ENCODE data around the gene PCDHB8.

DNA sequence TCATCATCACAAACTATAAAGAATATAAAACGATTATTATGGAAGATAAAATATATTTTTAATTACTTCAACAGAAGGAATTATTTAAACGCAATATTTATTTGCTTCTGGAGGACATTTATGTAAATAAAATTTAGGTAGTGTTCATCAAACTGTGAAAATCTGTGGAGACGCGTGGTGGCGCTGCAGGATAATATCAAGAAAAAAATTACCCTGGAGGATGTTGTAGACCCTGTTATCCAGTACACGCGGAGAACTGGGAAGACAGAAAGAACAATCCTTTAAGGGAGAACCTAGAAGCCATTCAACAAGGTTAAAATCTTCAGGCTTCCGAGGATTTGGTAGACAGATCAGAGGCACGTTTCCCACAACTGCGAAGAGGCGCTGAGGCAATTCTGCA lies 30.9 kb downstream of the PCDHB8 start, which contains the start of gene PCDHB12:
- TF ChIP-seq, protein P1, sequence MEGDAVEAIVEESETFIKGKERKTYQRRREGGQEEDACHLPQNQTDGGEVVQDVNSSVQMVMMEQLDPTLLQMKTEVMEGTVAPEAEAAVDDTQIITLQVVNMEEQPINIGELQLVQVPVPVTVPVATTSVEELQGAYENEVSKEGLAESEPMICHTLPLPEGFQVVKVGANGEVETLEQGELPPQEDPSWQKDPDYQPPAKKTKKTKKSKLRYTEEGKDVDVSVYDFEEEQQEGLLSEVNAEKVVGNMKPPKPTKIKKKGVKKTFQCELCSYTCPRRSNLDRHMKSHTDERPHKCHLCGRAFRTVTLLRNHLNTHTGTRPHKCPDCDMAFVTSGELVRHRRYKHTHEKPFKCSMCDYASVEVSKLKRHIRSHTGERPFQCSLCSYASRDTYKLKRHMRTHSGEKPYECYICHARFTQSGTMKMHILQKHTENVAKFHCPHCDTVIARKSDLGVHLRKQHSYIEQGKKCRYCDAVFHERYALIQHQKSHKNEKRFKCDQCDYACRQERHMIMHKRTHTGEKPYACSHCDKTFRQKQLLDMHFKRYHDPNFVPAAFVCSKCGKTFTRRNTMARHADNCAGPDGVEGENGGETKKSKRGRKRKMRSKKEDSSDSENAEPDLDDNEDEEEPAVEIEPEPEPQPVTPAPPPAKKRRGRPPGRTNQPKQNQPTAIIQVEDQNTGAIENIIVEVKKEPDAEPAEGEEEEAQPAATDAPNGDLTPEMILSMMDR (IDR thresholded peaks at IDR 0.05; ENCODE audit: low read length): peak; percentile 34
- TF ChIP-seq EZH2 (IDR thresholded peaks at IDR 0.05; ENCODE audit: borderline replicate concordance, low read length): no peak
